GM21367 (cell line): ENCODE measurements around the gene RAVER1.
"Not testable (repeated sequence)": the region's sequence is repeated elsewhere in the genome, so short reads cannot be mapped to it uniquely, and the experiment has no call there.

ENCODE experiments used
- ATAC-seq: cut with Tn5 transposase; IDR thresholded peaks from one replicate; pipeline ENCODE4 v1.9.1; 2021; ENCODE audit not compliant: unreplicated experiment

The RAVER1 gene

DNA sequence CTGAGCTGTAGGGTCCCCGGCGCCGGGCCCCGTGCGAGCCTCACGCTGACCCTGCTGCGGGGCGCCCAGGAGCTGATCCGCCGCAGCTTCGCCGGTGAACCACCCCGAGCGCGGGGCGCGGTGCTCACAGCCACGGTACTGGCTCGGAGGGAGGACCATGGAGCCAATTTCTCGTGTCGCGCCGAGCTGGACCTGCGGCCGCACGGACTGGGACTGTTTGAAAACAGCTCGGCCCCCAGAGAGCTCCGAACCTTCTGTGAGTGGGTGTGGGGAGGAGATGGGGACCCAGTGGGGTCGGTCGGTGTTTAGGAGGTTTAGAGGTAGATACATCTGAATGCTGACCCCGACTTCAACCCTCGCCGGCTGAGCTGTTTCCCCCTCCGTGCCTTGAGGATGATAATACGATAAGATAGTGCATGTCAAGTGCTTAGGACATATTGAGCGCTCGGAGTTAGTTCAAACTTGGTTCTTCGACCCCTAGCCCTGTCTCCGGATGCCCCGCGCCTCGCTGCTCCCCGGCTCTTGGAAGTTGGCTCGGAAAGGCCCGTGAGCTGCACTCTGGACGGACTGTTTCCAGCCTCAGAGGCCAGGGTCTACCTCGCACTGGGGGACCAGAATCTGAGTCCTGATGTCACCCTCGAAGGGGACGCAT is 41.6 kb downstream of the RAVER1 start:
- ATAC-seq: no peak

DNA sequence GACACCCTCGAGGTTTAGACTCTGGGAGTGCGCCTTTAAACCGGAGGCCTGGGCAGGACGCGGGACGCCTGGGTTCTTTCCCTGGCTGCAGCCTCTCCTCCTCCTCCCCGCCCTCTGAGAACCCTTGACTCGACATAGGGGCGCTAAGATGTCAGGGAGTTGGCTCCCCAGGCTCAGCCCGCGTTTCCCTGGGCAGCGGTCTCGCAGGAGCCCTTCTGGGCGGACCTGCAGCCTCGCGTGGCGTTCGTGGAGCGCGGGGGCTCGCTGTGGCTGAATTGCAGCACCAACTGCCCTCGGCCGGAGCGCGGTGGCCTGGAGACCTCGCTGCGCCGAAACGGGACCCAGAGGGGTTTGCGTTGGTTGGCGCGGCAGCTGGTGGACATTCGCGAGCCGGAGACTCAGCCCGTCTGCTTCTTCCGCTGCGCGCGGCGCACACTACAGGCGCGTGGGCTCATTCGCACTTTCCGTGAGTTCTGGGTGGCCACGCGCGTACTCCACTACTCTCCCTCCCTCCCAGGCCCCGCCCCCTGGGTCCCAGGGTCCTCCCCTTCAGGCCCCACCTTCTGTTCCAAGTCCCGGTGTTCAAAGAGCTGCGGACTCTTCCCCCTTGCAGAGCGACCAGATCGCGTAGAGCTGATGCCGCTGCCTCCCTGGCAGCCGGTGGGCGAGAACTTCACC is 42.3 kb downstream of the RAVER1 start:
- ATAC-seq: no peak

DNA sequence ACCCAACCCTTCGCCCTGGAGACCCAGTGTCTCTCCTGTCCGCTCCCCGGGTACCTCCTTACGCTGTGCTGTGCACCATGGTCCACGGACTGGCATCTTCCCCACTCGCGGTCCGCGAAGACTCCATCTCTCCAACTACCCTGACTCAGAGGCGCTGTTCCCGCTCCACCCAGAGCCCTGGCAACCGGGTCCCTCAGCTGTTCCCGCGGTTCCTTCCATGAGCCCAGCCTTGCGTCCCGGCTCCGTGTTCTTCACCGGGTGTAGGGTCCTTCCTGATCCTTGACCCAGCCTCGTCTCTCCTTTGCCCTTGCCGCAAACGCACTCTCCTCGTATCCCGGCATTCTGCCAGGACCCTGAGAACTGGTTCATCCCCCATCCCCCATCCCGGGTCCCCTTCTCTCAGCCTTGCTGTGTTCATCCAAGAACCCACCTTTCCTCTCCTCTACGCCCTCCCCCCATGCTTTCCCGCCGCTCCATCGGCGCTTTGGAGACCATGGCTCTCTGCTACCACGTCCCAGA is 42.9 kb downstream of the RAVER1 start:
- ATAC-seq: no peak

DNA sequence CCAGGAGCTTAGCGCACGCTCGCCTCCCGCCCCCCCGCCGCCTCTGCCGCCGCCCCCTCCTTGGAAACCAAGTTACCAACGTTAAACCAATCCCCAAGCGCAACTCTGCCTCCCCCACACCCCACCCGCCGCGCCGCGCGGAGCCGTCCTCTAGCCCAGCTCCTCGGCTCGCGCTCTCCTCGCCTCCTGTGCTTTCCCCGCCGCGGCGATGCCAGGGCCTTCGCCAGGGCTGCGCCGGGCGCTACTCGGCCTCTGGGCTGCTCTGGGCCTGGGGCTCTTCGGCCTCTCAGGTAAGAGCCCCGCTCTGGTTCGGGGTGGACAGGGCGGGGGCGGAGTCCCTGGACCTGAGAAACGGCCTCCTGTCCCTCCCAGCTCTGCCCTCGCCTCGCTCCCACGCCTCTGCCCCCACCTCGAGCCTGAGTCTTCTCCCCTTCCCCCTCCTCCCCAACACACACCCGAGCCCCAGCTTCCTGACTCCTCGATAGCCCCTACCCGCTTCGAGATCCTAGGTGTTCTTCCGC is 43.4 kb downstream of the RAVER1 start, which contains the start of gene ICAM5:
ICAM5 (plus strand) TSS at position 117 of the 521 bp plus-strand sequence; CDS start at position 209, 92 bp downstream.
- ATAC-seq: no peak

DNA sequence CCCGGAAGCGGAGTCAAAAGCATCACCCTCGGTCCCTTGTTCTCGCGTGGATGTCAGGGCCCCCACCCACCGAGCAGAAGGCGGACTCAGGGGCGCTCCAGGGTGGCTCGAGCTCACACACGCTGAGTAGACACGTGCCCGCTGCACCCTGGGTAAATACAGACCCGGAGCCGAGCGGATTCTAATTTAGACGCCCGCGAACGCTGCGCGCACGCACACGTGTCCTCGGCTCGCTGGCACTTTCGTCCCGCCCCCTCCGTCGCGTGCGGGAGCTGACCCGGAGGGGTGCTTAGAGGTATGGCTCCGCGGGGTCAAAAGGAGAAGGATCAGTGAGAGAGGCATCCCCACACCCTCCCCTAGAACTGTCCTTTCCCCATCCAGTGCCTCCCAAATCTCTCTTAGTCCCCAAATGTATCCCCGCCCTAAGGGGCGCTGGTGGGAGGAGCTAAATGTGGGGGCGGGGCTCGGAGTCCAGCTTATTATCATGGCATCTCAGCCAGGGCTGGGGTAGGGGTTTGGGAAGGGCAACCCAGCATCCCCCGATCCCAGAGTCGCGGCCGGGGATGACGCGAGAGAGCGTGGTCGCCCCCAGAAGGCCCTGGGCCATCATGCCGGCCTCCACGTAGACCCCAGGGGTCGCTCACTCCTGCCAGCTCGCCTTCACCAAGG is 44.0 kb downstream of the RAVER1 start:
- no peak for ATAC-seq

DNA sequence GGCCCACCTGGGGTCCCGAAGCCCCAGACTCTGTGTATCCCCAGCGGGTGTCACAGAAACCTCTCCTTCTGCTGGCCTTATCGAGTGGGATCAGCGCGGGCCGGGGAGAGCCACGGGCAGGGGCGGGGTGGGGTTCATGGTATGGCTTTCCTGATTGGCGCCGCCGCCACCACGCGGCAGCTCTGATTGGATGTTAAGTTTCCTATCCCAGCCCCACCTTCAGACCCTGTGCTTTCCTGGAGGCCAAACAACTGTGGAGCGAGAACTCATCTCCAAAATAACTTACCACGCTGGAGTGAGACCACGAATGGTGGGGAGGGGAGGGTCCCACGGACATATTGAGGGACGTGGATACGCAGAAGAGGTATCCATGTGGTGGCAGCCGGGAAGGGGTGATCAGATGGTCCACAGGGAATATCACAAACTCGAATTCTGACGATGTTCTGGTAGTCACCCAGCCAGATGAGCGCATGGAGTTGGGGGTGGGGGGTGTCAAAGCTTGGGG is 44.6 kb downstream of the RAVER1 start:
- no peak for ATAC-seq

DNA sequence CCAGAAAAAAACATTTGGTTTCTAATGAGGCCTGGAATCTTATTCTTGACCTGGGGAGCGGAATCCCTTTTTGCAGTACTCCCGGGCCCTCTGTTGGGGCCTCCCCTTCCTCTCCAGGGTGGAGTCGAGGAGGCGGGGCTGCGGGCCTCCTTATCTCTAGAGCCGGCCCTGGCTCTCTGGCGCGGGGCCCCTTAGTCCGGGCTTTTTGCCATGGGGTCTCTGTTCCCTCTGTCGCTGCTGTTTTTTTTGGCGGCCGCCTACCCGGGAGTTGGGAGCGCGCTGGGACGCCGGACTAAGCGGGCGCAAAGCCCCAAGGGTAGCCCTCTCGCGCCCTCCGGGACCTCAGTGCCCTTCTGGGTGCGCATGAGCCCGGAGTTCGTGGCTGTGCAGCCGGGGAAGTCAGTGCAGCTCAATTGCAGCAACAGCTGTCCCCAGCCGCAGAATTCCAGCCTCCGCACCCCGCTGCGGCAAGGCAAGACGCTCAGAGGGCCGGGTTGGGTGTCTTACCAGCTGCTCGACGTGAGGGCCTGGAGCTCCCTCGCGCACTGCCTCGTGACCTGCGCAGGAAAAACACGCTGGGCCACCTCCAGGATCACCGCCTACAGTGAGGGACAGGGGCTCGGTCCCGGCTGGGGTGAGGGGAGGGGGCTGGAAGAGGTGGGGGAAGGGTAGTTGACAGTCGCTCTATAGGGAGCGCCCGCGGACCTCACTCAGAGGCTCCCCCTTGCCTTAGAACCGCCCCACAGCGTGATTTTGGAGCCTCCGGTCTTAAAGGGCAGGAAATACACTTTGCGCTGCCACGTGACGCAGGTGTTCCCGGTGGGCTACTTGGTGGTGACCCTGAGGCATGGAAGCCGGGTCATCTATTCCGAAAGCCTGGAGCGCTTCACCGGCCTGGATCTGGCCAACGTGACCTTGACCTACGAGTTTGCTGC is 46.3 kb downstream of the RAVER1 start, which contains the start of gene ICAM4:
ICAM4 (plus strand) TSS at position 153 of the 935 bp plus-strand sequence; CDS start at position 211, 58 bp downstream.
- no peak for ATAC-seq

DNA sequence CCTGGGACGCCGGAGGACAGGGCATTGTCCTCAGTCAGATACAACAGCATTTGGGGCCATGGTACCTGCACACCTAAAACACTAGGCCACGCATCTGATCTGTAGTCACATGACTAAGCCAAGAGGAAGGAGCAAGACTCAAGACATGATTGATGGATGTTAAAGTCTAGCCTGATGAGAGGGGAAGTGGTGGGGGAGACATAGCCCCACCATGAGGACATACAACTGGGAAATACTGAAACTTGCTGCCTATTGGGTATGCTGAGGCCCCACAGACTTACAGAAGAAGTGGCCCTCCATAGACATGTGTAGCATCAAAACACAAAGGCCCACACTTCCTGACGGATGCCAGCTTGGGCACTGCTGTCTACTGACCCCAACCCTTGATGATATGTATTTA is 47.9 kb downstream of the RAVER1 start:
- ATAC-seq: no peak

DNA sequence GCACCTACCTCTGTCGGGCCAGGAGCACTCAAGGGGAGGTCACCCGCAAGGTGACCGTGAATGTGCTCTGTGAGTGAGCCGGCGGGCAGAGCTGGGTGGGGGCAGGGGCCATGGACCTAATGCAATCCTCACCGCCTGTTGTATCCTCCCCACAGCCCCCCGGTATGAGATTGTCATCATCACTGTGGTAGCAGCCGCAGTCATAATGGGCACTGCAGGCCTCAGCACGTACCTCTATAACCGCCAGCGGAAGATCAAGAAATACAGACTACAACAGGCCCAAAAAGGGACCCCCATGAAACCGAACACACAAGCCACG is 48.4 kb downstream of the RAVER1 start:
- no peak for ATAC-seq

DNA sequence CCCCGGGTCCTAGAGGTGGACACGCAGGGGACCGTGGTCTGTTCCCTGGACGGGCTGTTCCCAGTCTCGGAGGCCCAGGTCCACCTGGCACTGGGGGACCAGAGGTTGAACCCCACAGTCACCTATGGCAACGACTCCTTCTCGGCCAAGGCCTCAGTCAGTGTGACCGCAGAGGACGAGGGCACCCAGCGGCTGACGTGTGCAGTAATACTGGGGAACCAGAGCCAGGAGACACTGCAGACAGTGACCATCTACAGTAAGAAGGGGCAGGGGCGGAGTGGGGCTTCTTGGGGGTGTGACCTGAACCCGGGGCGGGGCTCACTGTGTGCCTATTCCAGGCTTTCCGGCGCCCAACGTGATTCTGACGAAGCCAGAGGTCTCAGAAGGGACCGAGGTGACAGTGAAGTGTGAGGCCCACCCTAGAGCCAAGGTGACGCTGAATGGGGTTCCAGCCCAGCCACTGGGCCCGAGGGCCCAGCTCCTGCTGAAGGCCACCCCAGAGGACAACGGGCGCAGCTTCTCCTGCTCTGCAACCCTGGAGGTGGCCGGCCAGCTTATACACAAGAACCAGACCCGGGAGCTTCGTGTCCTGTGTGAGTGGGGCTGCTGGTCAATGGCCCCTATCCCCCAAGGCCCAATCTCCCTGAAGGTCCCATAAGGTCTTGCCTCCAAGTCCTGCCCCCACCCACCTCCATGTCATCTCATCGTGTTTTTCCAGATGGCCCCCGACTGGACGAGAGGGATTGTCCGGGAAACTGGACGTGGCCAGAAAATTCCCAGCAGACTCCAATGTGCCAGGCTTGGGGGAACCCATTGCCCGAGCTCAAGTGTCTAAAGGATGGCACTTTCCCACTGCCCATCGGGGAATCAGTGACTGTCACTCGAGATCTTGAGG is 49.0 kb downstream of the RAVER1 start:
- ATAC-seq: no peak

DNA sequence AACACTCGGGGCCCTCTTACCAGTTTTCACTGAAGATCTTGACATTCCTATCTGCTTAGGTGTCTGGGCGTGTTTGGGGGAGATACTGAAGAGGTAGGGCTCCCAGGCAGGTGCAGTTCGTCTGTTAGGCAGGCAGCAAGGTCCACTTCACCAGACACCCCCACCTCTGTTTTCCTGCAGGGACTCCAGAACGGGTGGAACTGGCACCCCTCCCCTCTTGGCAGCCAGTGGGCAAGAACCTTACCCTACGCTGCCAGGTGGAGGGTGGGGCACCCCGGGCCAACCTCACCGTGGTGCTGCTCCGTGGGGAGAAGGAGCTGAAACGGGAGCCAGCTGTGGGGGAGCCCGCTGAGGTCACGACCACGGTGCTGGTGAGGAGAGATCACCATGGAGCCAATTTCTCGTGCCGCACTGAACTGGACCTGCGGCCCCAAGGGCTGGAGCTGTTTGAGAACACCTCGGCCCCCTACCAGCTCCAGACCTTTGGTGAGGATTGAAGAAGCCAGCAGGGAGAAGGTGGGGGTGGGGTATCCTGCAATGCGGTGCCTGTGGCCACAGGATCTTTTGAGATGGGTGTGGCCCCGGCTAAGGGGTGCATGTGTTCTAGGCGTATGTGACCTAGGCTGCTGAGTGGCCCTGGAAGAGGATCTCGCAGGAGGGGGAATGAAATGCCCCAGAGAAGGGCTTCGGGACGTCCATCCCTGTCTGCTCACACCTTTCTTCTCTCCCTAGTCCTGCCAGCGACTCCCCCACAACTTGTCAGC is 49.8 kb downstream of the RAVER1 start:
- no peak for ATAC-seq

DNA sequence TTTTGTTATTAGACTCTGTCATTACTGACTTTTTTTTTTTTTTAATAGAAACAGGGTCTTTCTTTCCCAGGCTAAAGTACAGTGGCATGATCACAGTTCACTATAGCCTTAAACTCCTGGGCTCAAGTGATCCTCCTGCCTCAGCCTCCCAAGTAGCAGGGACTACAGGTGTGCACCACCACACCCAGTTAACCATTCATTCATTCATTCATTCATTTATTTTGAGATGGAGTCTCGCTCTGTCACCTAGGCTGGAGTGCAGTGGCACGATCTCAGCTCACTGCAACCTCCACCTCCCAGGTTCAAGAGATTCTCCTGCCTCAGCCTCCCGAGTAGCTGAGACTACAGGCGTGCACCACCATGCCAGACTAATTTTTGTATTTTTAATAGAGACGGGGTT is 51.3 kb downstream of the RAVER1 start:
- not testable (repeated sequence) for ATAC-seq

DNA sequence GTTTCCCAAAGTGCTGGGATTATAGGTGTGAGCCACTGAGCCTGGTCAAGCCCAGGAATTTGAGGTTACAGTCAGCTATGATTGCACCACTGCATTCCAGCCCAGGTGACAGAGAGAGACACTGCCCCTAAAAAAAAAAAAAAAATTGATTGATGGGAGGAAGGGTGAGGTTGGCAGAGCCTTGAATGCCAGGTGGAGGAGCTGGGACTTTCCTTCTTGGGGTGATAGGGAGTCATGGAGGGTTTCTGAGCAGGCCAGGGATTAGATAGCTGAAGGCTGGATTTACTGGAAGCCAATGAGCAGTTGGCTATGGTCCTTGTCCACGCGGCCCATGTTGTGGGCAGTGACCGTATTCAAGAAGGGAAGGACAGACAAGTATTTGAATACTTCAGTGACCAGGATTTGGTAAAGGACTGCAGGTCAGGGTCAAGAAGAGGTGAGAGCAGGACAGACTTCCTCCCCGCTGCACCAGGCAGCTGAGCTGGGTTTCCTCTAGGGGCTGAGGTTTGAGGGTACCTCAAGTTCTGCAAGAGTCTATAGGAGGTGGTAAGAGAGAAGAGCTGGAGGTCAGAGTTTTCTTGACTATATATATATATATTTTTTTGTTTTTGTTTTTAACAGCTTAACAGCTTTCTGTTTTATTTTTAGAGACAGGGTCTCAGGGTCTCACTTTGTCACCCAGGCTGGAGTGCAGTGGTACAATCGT is 53.4 kb downstream of the RAVER1 start:
- ATAC-seq: no peak

DNA sequence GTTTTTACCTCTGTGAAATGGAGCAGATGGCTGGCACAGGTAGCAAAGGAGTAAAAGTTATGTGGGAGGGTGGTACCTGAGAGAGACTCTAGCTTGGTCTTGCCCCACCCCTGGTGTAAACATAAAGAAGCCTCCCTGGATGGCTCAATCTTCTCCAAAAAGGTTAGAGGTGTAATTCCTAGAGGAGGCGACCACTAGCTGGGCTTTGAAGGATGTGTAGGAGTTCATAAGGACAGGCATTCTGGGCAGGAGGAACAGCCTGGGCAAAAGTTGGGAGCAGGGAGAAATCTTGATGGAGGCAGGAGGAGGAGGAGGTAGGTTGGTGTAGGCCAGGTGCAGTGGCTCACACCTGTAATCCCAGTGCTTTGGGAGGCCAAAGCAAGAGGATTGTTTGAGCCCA is 54.4 kb downstream of the RAVER1 start:
- no peak for ATAC-seq

DNA sequence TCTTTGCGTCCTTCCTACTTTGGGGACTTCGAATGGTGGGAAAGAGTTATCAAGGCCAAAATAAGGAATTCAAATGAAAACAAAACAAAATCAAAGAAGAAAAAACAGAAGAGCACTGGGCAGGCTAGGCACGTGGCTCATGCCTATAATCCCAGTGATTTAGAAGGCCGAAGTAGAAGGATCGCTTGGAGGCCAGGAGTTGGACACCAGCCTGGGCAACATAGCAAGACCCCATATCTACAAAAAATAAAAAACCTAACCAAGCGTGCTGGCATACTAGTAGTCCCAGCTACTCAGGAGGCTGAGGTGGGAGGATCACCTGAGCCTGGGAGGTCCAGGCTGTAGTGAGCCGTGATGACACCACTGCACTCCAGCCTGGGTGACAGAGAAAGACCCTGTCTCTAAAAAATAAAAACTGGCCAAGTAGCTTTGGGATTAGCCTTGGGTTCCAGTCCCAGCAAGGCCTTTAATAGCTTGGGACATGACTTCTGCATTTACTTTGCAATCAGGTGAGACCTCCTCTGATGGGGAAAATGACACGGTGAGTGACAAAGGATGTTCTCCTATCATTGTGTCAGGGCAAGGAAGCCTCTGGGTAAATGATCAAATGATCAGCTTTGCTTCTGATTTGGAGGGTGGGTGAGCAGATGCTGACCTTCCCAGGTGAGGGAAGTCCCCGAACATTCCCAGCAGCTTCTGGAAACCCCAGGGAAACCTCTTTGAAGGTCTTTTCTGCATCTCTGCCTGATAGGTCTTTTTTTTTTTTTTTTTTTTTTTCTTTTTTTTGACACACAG is 55.3 kb downstream of the RAVER1 start:
- ATAC-seq: no peak

DNA sequence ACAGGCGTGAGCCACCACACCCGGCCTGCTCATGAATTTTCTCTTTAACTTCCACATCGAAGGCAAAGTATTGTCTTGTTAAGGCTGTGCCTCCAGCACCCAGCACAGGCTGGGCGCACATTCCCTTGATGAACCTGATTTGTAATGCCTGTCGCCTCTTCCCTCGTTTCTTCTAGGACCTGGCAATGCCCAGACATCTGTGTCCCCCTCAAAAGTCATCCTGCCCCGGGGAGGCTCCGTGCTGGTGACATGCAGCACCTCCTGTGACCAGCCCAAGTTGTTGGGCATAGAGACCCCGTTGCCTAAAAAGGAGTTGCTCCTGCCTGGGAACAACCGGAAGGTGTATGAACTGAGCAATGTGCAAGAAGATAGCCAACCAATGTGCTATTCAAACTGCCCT is 58.7 kb downstream of the RAVER1 start:
- ATAC-seq: no peak

DNA sequence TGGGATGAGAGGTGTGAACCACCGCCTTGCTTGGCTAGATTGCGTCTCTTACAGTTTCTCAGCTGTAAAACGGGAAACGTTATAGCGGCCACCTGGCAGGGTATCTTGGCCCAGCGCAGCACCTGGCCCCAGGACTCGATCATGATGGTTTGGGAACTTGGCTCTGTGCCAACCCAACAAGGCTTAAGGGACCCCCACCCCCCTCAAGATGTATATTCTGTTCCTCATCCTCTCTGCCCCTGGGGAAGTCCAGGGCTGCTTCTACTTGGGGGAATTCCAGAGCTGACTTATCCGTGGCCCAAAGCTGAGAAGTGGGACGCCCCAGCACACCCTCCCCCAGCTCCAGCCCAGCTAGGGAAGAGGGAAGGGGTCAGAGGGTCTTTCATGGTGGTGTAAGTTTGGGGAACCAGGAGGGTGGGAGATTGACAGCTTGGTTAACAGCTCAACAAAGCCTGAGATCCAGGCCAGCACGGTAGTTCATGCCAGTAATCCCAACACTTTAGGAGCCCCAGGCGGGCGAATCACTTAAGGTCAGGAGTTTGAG is 61.7 kb downstream of the RAVER1 start:
- no peak for ATAC-seq
